Activated CD4-positive, alpha-beta T cell treated with anti-CD3 and anti-CD28 coated beads for 36 hours (primary cell): Measurements from ENCODE around the gene PCDH12. TPM values are rescaled to one million over a fixed set of nuclear protein-coding genes. Genes with fewer than 3 reads are reported as not detected.
A peak's percentile ranks its signal among the peaks of the same experiment; 100 is the strongest.

Experiments
- ATAC-seq: fragments of 200-7000 bp; cut with Tn5 transposase; one replicate; pipeline ENCODE4 v1.10.0; 2021; ENCODE audit warnings: mild to moderate bottlenecking, moderate library complexity
- CTCF ChIA-PET: fragments of 350-600 bp; sonication (Branson Sonifier 250); formaldehyde crosslinking; loops from one replicate; lab custom pipeline; 2021; ENCODE audit warnings: antibody characterized with exemption; lab: Charles Lee
- POLR2A ChIA-PET: fragments of 350-600 bp; sonication (Branson Sonifier 250); formaldehyde crosslinking; loops from one replicate; lab custom pipeline; 2021; ENCODE audit warnings: antibody characterized with exemption, inconsistent platforms; lab: Charles Lee
- DNase-seq: peaks from one replicate; pipeline ENCODE4 v3.0.0-alpha.2; 2020
- H3K27ac Mint-ChIP-seq: one replicate; pipeline ENCODE4 v1.8.0; 2021; ENCODE audit warnings: mixed read lengths
- H3K27me3 Mint-ChIP-seq: one replicate; pipeline ENCODE4 v1.8.0; 2021; ENCODE audit warnings: mixed read lengths
- H3K36me3 Mint-ChIP-seq: one replicate; pipeline ENCODE4 v1.8.0; 2021; ENCODE audit warnings: low read depth, mixed read lengths
- H3K4me1 Mint-ChIP-seq: one replicate; pipeline ENCODE4 v1.8.0; 2021; ENCODE audit warnings: mixed read lengths
- H3K4me3 Mint-ChIP-seq: one replicate; pipeline ENCODE4 v1.8.0; 2021; ENCODE audit warnings: mild to moderate bottlenecking, moderate library complexity, mixed read lengths
- H3K9me3 Mint-ChIP-seq: one replicate; pipeline ENCODE4 v1.8.0; 2021; ENCODE audit warnings: low read depth, mixed read lengths
- intact Hi-C, 2 experiments: fragments of 100-400 bp; cut with DNase I in 1 of 2; cut with micrococcal nuclease in 1 of 2; formaldehyde crosslinking; loops; one replicate each; pipeline versions ENCODE4 v1.14.2 to v1.15.1; 2022 to 2024; cut with DNase I, micrococcal nuclease
- total RNA-seq, 2 experiments: library from RNA; stranded (reverse); gene quantifications; one replicate each; pipeline ENCODE4 v1.2.3, GENCODE V29; 2021

PCDH12 gene
- total RNA-seq, 2 experiments from 2014 or later: 0.70 to 0.80 TPM

DNA sequence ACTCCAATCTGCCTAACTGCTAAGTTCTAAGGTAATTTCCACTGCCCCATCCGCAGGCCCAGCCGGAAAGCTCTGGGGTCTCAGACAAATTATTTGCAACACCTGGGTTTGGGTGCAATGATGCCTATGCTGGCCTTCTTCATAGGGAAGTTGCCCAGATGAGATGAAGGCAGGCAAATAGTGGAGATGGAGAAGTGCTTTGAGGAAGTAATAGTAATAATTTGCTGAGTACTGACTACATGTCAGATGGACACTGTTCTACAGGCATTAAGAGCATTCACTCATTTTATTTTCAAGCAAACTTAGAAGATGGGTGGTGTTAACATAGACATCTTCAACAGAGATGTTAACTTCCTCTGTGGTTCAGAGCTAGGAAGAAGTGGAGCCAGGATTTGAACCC, 3.8 kb downstream of the PCDH12 start:
- Mint-ChIP-seq H3K4me3 (no peak overlapping the region), H3K27me3 (no peaks in the 10 kb centered on the region), H3K27ac (no peak overlapping the region), H3K4me1 (peaks cover 25% of the 10 kb centered on the region), H3K9me3 (no peaks in the 10 kb centered on the region), H3K36me3 (no peaks in the 10 kb centered on the region)
- ChIA-PET CTCF (interaction anchor here (0.6 to 3.4 kb wide), 6 partner anchors 10 to 290 kb away, joined by 3 to 12 read pairs (median 4); partner anchors contain the start of gene RNF14), POLR2A (no interaction called here)
- intact Hi-C loops: no loop called here
- ATAC-seq (no peak), DNase-seq (no peak)

- H3K4me3 Mint-ChIP-seq: no peak overlapping the region
- H3K27me3 Mint-ChIP-seq: no peaks in the 10 kb centered on the region
- intact Hi-C loops: no loop called here
- no peak overlapping the region for H3K27ac Mint-ChIP-seq
- no peak for DNase-seq
- no peak for ATAC-seq
- H3K36me3 Mint-ChIP-seq: no peaks in the 10 kb centered on the region
- peaks cover 7% of the 10 kb centered on the region for H3K4me1 Mint-ChIP-seq
- no peaks in the 10 kb centered on the region for H3K9me3 Mint-ChIP-seq
- ChIA-PET POLR2A (no interaction called here), CTCF (interaction anchor here (1.7 to 3.1 kb wide), 3 partner anchors 9 to 260 kb away, joined by 3 to 22 read pairs (median 4); no protein-coding TSS in a partner anchor)
Measured at GRCh38 chr5:141952020-141952419, 6.0 kb downstream of the PCDH12 start.

- no peaks in the 10 kb centered on the region for H3K27me3 Mint-ChIP-seq
- ATAC-seq (peak; percentile 84), DNase-seq (peak; percentile 57)
- H3K4me1 Mint-ChIP-seq: peaks cover 7% of the 10 kb centered on the region
- POLR2A ChIA-PET: no interaction called here
- intact Hi-C loops: no loop called here
- CTCF ChIA-PET: interaction anchor here (1.2 to 3.1 kb wide), 4 partner anchors 9 to 259 kb away, joined by 3 to 22 read pairs (median 4); no protein-coding TSS in a partner anchor
- no peak overlapping the region for H3K4me3 Mint-ChIP-seq
- H3K27ac Mint-ChIP-seq: no peak overlapping the region
- no peaks in the 10 kb centered on the region for H3K9me3 Mint-ChIP-seq
- H3K36me3 Mint-ChIP-seq: no peaks in the 10 kb centered on the region
Measured at GRCh38 chr5:141951332-141951781, 6.6 kb downstream of the PCDH12 start.

GRCh38 chr5:141950207-141951005, 7.6 kb downstream of the PCDH12 start:
- no peaks in the 10 kb centered on the region for H3K36me3 Mint-ChIP-seq
- ChIA-PET POLR2A (no interaction called here), CTCF (interaction anchor here (0.7 to 3.1 kb wide), 5 partner anchors 8 to 71 kb away, joined by 3 to 22 read pairs (median 4); no protein-coding TSS in a partner anchor)
- intact Hi-C loops: no loop called here
- DNase-seq (no peak), ATAC-seq (peak; percentile 69)
- no peaks in the 10 kb centered on the region for H3K9me3 Mint-ChIP-seq
- H3K27me3 Mint-ChIP-seq: no peaks in the 10 kb centered on the region
- no peak overlapping the region for H3K4me3 Mint-ChIP-seq
- H3K27ac Mint-ChIP-seq: peak overlapping the region; percentile 10
- peaks cover 7% of the 10 kb centered on the region for H3K4me1 Mint-ChIP-seq

- intact Hi-C loops: no loop called here
- Mint-ChIP-seq H3K4me1 (peaks cover 7% of the 10 kb centered on the region), H3K27me3 (no peaks in the 10 kb centered on the region), H3K9me3 (no peaks in the 10 kb centered on the region), H3K36me3 (no peaks in the 10 kb centered on the region), H3K27ac (no peak overlapping the region), H3K4me3 (no peak overlapping the region)
- POLR2A ChIA-PET: interaction anchor here (0.6 kb wide), 1 partner anchor 20 kb away, joined by 4 read pairs; the partner anchor contains the start of gene RNF14
- no peak for DNase-seq
- CTCF ChIA-PET: interaction anchor here (4.3 kb wide), 1 partner anchor 11 kb away, joined by 17 read pairs; no protein-coding TSS in a partner anchor
- no peak for ATAC-seq
Measured at GRCh38 chr5:141949511-141949910, 8.5 kb downstream of the PCDH12 start.

DNA sequence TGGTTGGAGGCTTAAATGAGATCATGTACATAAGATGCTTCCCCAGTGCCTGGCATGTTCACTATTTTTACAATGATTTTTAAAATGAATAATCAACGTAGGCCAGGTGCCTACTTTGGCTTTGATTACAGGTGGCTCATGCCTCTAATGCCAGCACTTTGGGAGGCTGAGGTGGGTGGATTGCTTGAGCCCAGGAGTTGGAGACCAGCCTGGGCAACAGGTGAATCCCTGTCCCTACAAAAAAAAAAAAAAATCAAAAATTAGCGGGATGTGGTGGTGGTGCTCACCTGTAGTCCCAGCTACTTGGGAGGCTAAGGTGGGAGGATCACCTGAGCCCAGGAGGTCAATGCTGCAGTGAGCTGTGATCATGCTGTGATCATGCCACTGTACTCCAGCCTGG, 9.2 kb downstream of the PCDH12 start:
- Mint-ChIP-seq H3K9me3 (no peaks in the 10 kb centered on the region), H3K4me1 (peaks cover 7% of the 10 kb centered on the region), H3K27me3 (no peaks in the 10 kb centered on the region), H3K36me3 (no peaks in the 10 kb centered on the region), H3K4me3 (no peak overlapping the region), H3K27ac (no peak overlapping the region)
- no peak for DNase-seq
- ChIA-PET CTCF (interaction anchor here (1.0 to 4.3 kb wide), 2 partner anchors 12 to 232 kb away, joined by 3 to 17 read pairs; no protein-coding TSS in a partner anchor), POLR2A (interaction anchor here (0.6 kb wide), 1 partner anchor 20 kb away, joined by 4 read pairs; the partner anchor contains the start of gene RNF14)
- intact Hi-C loops: no loop called here
- ATAC-seq: no peak

- Mint-ChIP-seq H3K27me3 (no peaks in the 10 kb centered on the region), H3K4me3 (no peak overlapping the region), H3K36me3 (no peaks in the 10 kb centered on the region), H3K27ac (no peak overlapping the region), H3K4me1 (peaks cover 7% of the 10 kb centered on the region), H3K9me3 (no peaks in the 10 kb centered on the region)
- POLR2A ChIA-PET: no interaction called here
- intact Hi-C loops: no loop called here
- CTCF ChIA-PET: interaction anchor here (1.1 to 4.3 kb wide), 4 partner anchors 13 to 44 kb away, joined by 3 to 17 read pairs (median 4); partner anchors contain the start of gene DELE1
- DNase-seq: no peak
- no peak for ATAC-seq
Measured at GRCh38 chr5:141947316-141947715, 10.7 kb downstream of the PCDH12 start.

DNA sequence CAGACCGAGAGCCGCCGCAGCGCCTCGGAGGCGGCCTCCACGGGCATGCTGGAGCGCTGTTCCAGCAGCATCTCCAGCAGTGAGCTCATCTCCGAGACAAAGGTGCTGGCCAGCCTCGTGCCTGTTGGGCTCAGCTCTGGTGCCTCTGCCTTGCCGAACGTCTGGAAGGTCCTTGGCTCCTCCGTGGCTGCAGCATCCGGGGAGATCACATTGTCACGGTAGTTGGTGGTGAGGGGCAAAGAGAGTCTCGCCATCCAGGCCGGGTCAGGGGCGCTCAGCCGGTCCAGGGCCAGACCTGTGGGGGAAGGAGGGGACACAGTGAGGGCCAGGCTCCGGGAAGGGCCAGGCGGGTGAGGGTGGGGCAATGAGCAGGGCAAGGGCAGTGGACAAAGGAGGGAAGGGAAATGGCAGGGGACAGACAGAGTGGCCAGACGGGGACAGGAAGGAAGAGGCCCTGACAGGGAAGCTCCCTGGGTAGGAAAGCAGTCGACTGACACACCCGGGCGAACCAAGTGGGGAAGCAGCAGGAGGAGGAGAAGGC, 12.4 kb downstream of the PCDH12 start:
- DNase-seq (no peak), ATAC-seq (no peak)
- CTCF ChIA-PET: interaction anchor here (1.6 to 4.3 kb wide), 3 partner anchors 15 to 253 kb away, joined by 5 to 17 read pairs (median 6); partner anchors contain the start of gene DELE1
- Mint-ChIP-seq H3K36me3 (peaks cover 2% of the 10 kb centered on the region), H3K4me1 (peaks cover 5% of the 10 kb centered on the region), H3K27ac (no peak overlapping the region), H3K27me3 (no peaks in the 10 kb centered on the region), H3K9me3 (no peaks in the 10 kb centered on the region), H3K4me3 (no peak overlapping the region)
- intact Hi-C loops: no loop called here
- POLR2A ChIA-PET: no interaction called here

- Mint-ChIP-seq H3K27ac (no peak overlapping the region), H3K4me1 (peaks cover 3% of the 10 kb centered on the region), H3K36me3 (peaks cover 9% of the 10 kb centered on the region), H3K9me3 (no peaks in the 10 kb centered on the region), H3K27me3 (no peaks in the 10 kb centered on the region), H3K4me3 (no peak overlapping the region)
- intact Hi-C loops: no loop called here
- CTCF ChIA-PET: interaction anchor here (1.0 to 1.8 kb wide), 8 partner anchors 10 to 64 kb away, joined by 3 to 9 read pairs (median 5); partner anchors contain the start of gene RNF14
- POLR2A ChIA-PET: no interaction called here
- no peak for ATAC-seq
- no peak for DNase-seq
Measured at GRCh38 chr5:141944076-141944475, 13.9 kb downstream of the PCDH12 start.

DNA sequence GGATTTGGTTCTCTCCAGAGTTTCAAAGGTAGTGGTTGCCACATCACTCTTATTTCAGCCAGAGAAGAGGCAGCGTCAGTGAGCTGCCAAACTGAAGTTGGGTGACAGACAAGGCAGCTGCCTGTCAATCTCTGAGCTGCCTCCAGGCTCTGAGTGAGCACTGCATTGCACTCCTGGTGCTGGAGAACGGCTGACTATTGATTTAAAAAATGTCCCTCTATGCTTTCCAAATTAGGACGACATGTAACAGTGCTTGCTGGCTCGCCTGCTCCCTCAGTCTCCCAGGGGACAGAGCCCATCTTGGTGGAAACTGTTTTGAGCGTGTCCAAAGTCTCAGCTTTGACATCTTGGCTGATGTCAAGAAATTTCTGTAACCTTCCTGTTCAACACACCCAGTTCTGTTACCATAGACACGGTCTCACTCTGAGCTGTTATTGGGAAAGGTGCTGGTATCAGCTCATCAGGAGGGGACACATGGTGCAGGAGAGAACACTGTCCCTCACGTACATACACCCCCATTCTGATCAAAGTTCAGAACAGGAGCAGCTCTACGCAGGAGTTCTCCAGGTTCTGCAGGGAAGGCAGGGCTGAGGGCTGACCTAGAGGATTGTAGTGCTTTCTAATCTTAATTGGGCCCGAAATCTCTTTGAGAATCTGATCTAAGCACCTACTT, 15.7 kb downstream of the PCDH12 start:
- ATAC-seq (no peak), DNase-seq (no peak)
- intact Hi-C loops: no loop called here
- peaks cover 12% of the 10 kb centered on the region for H3K36me3 Mint-ChIP-seq
- no peak overlapping the region for H3K4me3 Mint-ChIP-seq
- CTCF ChIA-PET: interaction anchor here (0.5 to 4.1 kb wide), 4 partner anchors 8 to 160 kb away, joined by 3 to 35 read pairs (median 4); partner anchors contain the start of gene DELE1
- POLR2A ChIA-PET: no interaction called here
- no peaks in the 10 kb centered on the region for H3K9me3 Mint-ChIP-seq
- H3K4me1 Mint-ChIP-seq: peaks cover 3% of the 10 kb centered on the region
- no peak overlapping the region for H3K27ac Mint-ChIP-seq
- H3K27me3 Mint-ChIP-seq: no peaks in the 10 kb centered on the region

- H3K36me3 Mint-ChIP-seq: peaks cover 14% of the 10 kb centered on the region
- CTCF ChIA-PET: interaction anchor here (0.8 to 4.1 kb wide), 4 partner anchors 9 to 18 kb away, joined by 3 to 35 read pairs (median 4); partner anchors contain the start of gene DELE1
- no peaks in the 10 kb centered on the region for H3K9me3 Mint-ChIP-seq
- H3K4me1 Mint-ChIP-seq: peaks cover 3% of the 10 kb centered on the region
- ATAC-seq (no peak), DNase-seq (no peak)
- intact Hi-C loops: no loop called here
- POLR2A ChIA-PET: interaction anchor here (0.6 to 1.5 kb wide), 2 partner anchors 18 to 65 kb away, joined by 3 to 4 read pairs; partner anchors contain the start of gene DELE1
- no peak overlapping the region for H3K4me3 Mint-ChIP-seq
- no peak overlapping the region for H3K27ac Mint-ChIP-seq
- H3K27me3 Mint-ChIP-seq: no peaks in the 10 kb centered on the region
Measured at GRCh38 chr5:141941779-141942178, 16.2 kb downstream of the PCDH12 start.
